ENCODE measurements around the gene PLEKHG4B.
"Not testable (repeated sequence)": the region's sequence is repeated elsewhere in the genome, so short reads cannot be mapped to it uniquely, and the experiment has no call there.

Gene PLEKHG4B, protein sequence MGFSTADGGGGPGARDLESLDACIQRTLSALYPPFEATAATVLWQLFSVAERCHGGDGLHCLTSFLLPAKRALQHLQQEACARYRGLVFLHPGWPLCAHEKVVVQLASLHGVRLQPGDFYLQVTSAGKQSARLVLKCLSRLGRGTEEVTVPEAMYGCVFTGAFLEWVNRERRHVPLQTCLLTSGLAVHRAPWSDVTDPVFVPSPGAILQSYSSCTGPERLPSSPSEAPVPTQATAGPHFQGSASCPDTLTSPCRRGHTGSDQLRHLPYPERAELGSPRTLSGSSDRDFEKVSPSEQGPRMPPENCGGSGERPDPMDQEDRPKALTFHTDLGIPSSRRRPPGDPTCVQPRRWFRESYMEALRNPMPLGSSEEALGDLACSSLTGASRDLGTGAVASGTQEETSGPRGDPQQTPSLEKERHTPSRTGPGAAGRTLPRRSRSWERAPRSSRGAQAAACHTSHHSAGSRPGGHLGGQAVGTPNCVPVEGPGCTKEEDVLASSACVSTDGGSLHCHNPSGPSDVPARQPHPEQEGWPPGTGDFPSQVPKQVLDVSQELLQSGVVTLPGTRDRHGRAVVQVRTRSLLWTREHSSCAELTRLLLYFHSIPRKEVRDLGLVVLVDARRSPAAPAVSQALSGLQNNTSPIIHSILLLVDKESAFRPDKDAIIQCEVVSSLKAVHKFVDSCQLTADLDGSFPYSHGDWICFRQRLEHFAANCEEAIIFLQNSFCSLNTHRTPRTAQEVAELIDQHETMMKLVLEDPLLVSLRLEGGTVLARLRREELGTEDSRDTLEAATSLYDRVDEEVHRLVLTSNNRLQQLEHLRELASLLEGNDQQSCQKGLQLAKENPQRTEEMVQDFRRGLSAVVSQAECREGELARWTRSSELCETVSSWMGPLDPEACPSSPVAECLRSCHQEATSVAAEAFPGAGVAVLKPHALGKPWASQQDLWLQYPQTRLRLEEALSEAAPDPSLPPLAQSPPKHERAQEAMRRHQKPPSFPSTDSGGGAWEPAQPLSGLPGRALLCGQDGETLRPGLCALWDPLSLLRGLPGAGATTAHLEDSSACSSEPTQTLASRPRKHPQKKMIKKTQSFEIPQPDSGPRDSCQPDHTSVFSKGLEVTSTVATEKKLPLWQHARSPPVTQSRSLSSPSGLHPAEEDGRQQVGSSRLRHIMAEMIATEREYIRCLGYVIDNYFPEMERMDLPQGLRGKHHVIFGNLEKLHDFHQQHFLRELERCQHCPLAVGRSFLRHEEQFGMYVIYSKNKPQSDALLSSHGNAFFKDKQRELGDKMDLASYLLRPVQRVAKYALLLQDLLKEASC (N-terminal part only)

GRCh38 chr5:91556-92263, at the start of gene PLEKHG4B:
TSS of gene PLEKHG4B (plus strand) at chr5:92168. CDS start at chr5:92232, 64 bp downstream.
- DNase-seq (ENCODE audit: low read depth in 2 of 2), result peak in 1 of 2 donors; percentile 2

- DNase-seq (ENCODE audit: low read depth in 2 of 2), result no peak
Observed at GRCh38 chr5:42250-42649, 49.7 kb upstream of the PLEKHG4B start.

DNA sequence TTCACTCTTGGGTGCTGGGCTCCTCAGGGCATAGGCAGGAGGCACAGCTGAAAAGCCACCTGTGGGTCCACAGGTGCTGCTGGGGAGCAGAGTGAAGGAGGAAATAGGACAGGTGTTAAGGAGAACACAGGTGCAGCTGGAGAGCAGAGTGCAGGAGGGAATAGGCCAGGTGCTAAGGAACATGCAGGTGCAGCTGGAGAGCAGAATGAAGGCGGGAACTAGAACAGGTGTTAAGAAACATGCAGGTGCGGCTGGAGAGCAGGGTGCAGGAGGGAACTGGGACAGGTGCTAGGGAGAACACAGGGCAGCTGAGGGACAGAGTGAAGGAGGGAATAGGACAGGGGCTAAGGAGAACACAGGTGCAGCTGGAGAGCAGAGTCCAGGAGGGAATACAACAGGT, 43.8 kb upstream of the PLEKHG4B start:
- no peak for DNase-seq (ENCODE audit: low read depth in 2 of 2)

GRCh38 chr5:49530-49929, 42.4 kb upstream of the PLEKHG4B start:
- DNase-seq (ENCODE audit: low read depth in 2 of 2), result not testable (repeated sequence)

DNA sequence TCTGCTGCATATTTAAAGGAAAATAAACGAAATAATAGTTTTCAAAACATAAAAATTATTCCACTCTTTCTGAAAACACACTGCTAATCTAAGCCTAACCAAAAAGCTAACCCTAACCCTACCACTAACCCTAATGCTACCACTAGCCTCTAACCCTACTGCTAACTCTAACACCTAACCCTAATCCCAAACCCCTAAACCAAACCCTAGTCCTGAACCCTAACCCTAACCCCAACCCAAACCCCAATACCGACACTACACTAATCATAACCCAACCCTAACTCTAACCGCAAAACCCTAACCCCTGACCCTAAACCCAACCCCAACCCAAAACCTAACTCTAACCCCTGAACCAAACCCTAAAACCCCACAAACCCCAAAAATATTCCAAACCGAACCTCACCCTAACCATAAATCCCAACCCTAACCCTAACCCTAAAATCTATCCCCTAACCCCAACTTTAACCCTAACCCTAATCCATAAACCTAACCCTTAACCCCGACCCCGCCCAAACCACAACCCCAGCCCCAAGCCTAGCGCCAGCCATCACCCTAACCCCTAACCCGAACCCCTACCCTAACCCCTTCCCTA, 41.9 kb upstream of the PLEKHG4B start:
- no peak for DNase-seq (ENCODE audit: low read depth in 2 of 2)

DNA sequence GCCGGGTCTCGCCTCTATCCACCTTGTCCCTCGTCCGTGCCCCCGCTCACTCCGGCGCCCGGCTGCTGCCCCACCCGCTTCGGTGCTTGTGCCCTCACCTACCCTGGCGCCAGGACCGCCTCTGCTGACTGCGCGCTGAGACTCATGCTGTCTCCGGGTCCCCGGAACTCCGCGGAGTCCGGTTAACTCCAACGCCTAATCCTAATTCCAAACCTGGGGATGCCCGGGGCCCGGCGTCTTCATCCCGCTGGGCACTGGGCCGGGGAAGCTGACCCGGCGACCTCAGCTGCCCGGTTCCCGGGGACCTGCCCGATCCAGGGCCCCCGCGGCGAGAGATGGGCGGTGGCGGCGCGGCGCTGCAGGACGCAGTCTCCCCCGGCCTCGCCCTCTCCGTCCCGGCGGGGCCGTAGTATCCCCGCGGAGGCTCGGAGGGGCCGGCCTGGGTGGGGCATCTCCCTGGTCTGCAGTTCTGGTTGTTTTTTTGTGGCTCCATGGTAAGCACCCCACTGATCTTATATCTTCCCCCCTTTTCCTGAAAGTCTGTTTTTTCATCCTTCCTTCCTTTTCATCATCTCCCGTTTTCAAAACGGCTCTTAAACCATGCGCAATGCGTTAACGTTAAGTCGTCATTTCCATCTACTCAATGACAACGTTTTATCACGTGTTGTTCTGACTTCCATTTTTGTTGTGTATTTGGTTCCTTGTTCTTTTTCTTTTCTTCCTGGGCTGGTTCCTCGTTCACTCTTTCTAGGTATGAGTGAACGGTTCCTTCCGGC, 41.1 kb upstream of the PLEKHG4B start:
- DNase-seq (ENCODE audit: low read depth in 2 of 2), result no peak

GRCh38 chr5:51500-51823, 40.5 kb upstream of the PLEKHG4B start:
- no peak for DNase-seq (ENCODE audit: low read depth in 2 of 2)

DNA sequence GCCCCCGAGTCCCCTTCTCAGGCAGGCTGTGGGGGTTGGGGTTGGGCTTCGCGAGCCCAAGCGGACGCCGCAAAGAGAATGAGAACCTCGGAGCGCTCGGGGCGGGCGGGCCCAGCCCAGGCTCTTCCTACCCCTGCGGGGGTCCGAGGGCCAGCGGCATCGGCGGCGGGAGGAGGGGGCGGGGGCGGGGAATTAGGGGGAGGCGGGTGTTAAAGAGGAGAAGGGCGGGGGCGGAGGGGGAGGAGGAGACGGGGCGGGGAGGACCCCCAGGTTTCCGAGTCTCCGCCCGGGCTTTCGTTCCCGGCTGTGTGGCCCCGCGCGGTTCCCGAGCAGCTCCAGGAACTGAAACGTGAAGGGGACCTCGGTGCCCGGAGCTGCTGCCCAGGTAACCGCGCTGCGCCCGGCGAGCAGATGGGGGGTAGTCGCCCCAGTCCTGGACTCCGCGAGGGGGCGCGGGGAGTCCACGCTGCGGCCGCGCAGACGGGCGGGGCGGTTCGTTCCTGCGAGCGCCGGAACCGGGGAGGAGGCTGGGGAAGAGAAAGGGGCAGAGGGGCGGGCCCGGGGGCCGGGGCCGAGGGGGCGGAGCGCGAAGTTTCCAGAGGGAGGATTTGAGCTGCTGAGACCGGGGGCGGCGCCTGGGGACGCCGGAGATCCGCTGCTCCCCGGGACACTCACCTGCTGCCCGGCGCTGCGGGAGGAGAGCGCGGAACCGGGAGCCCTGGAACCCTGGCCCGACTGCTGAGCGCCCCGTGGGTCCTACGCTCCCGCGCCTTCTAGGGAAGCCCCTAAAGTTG, 38.4 kb upstream of the PLEKHG4B start:
- DNase-seq (ENCODE audit: low read depth in 2 of 2), result peak; percentile 42 to 47

- no peak for DNase-seq (ENCODE audit: low read depth in 2 of 2)
Observed at GRCh38 chr5:54175-54730, 37.7 kb upstream of the PLEKHG4B start.

DNA sequence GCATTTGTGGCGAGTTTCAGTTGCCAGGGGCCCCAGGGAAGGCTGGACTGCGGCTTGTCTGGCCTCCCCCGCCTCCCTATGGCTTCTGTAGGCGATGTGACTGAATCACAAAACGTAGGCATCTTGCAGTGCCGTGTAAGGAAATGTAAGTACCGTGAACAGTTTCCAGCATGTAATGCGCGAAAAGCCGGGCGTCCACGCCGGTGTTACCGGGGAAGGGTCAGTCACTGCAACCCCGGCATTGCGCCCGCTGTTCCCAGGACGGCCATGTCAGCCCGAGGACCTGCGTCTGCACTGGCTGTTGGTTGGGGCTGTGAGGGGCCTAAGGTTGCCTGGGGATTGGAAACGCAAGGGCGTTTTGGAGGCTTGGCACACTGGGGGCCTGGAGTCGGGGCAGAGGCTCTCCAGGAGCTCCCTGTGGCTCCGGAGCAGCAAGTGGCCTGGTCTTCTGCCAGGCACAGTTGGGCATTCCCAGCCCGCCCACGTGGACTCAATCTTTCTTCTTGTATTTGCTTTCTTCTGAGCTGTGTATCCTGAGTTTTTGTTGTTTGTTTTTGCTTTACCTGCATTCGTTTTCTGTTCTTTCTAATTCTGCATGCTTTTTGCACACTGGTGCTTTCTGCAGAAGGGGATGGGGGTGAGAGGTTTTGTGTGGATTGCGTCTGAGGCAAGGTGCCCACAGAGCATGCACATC, 36.9 kb upstream of the PLEKHG4B start:
- DNase-seq (ENCODE audit: low read depth in 2 of 2), result no peak

DNA sequence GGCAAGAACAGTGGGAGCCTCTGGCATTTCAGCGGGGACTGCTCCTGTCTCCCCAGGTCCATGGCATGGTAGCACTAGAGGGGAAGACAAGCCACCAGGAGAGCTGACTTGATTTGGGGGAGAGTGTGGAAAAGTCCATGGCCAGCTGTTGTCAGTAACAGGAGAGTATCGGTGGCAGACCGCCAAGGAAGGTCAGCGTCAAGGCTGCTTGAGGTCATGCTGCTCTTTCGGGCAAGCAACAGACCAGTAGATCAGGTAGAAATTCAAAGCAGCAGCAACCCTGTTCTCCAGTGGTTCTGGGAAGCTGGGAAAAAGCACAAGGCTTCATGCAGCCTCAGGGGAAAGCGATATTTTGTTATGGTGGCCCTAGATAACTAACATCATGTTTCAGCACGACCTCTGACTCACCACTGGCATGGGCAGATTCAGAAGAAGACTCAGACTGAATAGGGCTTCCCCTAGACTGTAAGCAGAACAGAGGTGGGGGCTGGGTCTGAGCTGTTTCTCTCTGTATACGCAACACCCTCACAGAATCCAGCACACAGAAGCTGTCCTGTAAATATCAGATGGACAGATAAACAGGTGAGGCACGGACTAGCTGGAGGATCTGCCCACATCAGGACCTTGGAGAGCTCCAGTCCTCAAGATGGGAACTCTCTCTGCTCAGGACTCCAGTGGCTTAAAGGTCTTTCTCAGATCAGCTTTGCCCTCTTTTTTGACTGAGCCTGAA, 35.2 kb upstream of the PLEKHG4B start:
- no peak for DNase-seq (ENCODE audit: low read depth in 2 of 2)

GRCh38 chr5:60250-60649, 31.7 kb upstream of the PLEKHG4B start:
- not testable (repeated sequence) for DNase-seq (ENCODE audit: low read depth in 2 of 2)

DNA sequence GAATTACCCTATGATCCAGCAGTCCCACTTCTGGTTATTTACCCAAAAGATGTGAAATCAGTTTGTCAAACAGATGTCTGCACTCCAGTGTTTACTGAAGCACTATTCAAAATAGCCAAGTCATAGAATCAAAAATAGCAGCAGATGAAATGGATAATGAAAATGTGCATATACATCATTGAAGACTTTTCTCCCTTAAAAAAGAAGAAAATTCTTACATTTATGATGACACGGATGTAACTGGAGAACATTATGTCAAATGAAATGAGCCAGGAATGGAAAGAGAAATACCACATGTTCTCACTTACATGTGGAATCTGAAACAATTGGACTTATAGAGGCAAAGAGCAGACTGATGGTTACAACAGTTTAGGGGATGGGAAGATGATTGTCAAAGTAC, 21.5 kb upstream of the PLEKHG4B start:
- no peak for DNase-seq (ENCODE audit: low read depth in 2 of 2)

GRCh38 chr5:72316-73180, 19.4 kb upstream of the PLEKHG4B start:
- not testable (repeated sequence) for DNase-seq (ENCODE audit: low read depth in 2 of 2)

DNA sequence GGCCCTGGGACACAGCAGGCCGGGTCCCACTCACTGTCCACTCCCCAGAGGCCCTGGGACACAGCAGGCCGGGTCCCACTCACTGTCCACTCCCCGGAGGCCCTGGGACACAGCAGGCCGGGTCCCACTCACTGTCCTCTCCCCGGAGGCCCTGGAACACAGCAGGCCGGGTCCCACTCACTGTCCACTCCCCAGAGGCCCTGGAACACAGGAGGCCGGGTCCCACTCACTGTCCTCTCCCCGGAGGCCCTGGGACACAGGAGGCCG, 18.9 kb upstream of the PLEKHG4B start:
- DNase-seq (ENCODE audit: low read depth in 2 of 2), result not testable (repeated sequence)

DNA sequence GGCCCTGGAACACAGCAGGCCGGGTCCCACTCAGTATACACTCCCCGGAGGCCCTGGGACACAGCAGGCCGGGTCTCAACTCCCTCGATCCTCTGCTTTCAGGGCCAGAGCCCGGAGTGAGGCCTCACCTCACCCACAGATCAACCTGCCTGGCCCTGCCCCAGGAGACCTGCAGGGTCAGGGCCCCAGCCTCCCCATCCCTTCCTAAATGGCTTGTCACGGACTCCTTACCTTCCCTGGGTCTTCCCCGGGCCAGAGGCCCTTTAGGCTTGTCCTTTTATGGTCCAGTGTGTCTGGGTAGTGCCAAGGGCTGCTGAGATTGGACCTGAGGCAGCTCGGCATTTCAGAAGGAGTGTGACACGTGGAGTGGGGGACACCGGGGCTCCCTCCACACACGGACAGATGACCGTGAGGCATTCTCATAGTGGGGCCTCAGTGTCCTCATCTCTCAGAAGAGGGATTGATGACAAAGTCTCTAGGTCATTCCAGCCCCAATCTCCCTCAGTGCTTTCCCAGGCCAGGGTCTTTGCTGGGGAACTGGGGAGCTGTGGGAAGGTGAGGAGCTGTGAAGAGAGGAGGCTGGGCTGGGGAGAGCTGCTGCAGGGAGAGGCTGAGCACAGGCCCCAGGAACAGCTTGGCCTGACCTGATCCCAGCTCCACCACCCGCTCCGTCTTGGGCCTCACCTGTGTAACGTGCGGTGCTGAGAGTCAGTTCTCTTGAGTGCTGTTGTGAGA, 18.0 kb upstream of the PLEKHG4B start:
- DNase-seq (ENCODE audit: low read depth in 2 of 2), result no peak

Data from stimulated activated CD8-positive, alpha-beta memory T cell treated with anti-CD3 and anti-CD28 coated beads, Interleukin-2, amount 100 ng/mL, for 48 hours (primary cell).